H1 (cell line): ENCODE data around the gene OXER1. TPM values are rescaled to one million over a fixed set of nuclear protein-coding genes. Genes with fewer than 3 reads are reported as not detected.

ENCODE experiments used
- CTCF ChIA-PET: fragments of 300-600 bp; sonication (Branson Sonifier 250); formaldehyde crosslinking; loops from one replicate; lab custom pipeline; 2021; ENCODE audit not compliant: partially characterized antibody; lab: Charles Lee
- POLR2A ChIA-PET: fragments of 300-600 bp; sonication (Branson Sonifier 250); formaldehyde crosslinking; loops from one replicate; lab custom pipeline; 2021; ENCODE audit warnings: inconsistent platforms; ENCODE audit not compliant: partially characterized antibody; lab: Charles Lee
- DNase-seq, 2 experiments: peaks; one replicate each; pipeline versions ENCODE4 v3.0.0 to v3.0.0-alpha.2; 2010 to 2022; ENCODE audit warnings: low spot score in 2 of 2, low read depth in 1 of 2, mixed read lengths in 1 of 2
- FAIRE-seq: peaks from 2 replicates; lab custom pipeline; 2011; peaks lifted over from hg19 to GRCh38; lab: Jason Lieb, UNC
- H2AFZ ChIP-seq: 2 replicates; pipeline ENCODE4 v1.8.1; 2012; ENCODE audit warnings: low read length, inconsistent platforms
- H2AK5ac ChIP-seq: 2 replicates; pipeline ENCODE4 v1.6.1; 2013; ENCODE audit warnings: low read depth, low read length
- H2BK120ac ChIP-seq: replicated peaks from 2 replicates; pipeline ENCODE3; 2013; ENCODE audit warnings: low read depth, low read length, inconsistent platforms
- H2BK12ac ChIP-seq: 2 replicates; pipeline ENCODE4 v1.6.1; 2013; ENCODE audit warnings: low read depth, low read length
- H2BK15ac ChIP-seq: 2 replicates; pipeline ENCODE4 v1.6.1; 2013; ENCODE audit warnings: low read length
- H2BK20ac ChIP-seq: 2 replicates; pipeline ENCODE4 v1.6.1; 2013; ENCODE audit warnings: low read length
- H2BK5ac ChIP-seq: 2 replicates; pipeline ENCODE4 v1.6.1; 2013; ENCODE audit warnings: low read depth, low read length
- H3K14ac ChIP-seq: 2 replicates; pipeline ENCODE4 v1.6.1; 2013; ENCODE audit warnings: inconsistent platforms; ENCODE audit not compliant: insufficient read length
- H3K18ac ChIP-seq: 2 replicates; pipeline ENCODE4 v1.6.1; 2013; ENCODE audit warnings: low read length; ENCODE audit errors: extremely low read depth
- H3K23ac ChIP-seq: 2 replicates; pipeline ENCODE4 v1.6.1; 2013; ENCODE audit warnings: inconsistent platforms; ENCODE audit not compliant: insufficient read length
- H3K23me2 ChIP-seq: 2 replicates; pipeline ENCODE4 v1.6.1; 2013; ENCODE audit warnings: low read depth, low read length
- H3K27ac ChIP-seq: 2 replicates; pipeline ENCODE4 v1.6.1; 2011; ENCODE audit warnings: low read depth, low read length, inconsistent platforms
- H3K27me3 ChIP-seq, 4 experiments: replicated peaks in 1 of 4; 1 replicate in 1 of 4; 2 replicates in 3 of 4; pipeline versions ENCODE4 v1.6.1 to v1.8.1; 2011 to 2013; ENCODE audit warnings: low read length in 3 of 4, mild to moderate bottlenecking in 3 of 4, inconsistent platforms in 2 of 4, mixed read lengths in 2 of 4, moderate library complexity in 1 of 4; ENCODE audit not compliant: control insufficient read depth in 3 of 4, insufficient read depth in 3 of 4; ENCODE audit errors: extremely low read depth in 1 of 4
- H3K36me3 ChIP-seq, 4 experiments: 2 replicates each; pipeline versions ENCODE4 v1.6.1 to v1.8.1; 2011 to 2013; ENCODE audit warnings: mild to moderate bottlenecking in 4 of 4, low read length in 3 of 4, moderate library complexity in 2 of 4, control low read depth in 1 of 4, inconsistent platforms in 1 of 4; ENCODE audit not compliant: insufficient read depth in 4 of 4, control insufficient read depth in 2 of 4
- H3K4ac ChIP-seq: replicated peaks from 2 replicates; pipeline ENCODE3; 2013; ENCODE audit warnings: low read length, low read depth, mixed read lengths, inconsistent platforms; ENCODE audit not compliant: insufficient read length
- H3K4me1 ChIP-seq, 4 experiments: replicated peaks in 1 of 4; 1 replicate in 1 of 4; 2 replicates in 3 of 4; pipeline versions ENCODE4 v1.6.1 to v1.8.1; 2011 to 2013; ENCODE audit warnings: low read length in 3 of 4, inconsistent platforms in 2 of 4, mixed read lengths in 1 of 4; ENCODE audit not compliant: insufficient read depth in 4 of 4, control insufficient read depth in 3 of 4
- H3K4me2 ChIP-seq, 2 experiments: 2 replicates each; pipeline versions ENCODE4 v1.6.1 to v1.8.1; 2011 to 2013; ENCODE audit warnings: low read depth in 2 of 2, low read length in 2 of 2, control low read depth in 1 of 2, inconsistent platforms in 1 of 2, mild to moderate bottlenecking in 1 of 2; ENCODE audit not compliant: insufficient read depth in 1 of 2
- H3K4me3 ChIP-seq, 4 experiments: fragments of 200-600, 300-600 bp in 1 of 4; sonication (generic), shearing (Covaris generic), sonication (Bioruptor Twin) in 1 of 4; 2 replicates each; pipeline versions ENCODE4 v1.5.1 to v1.8.1; 2011 to 2016; ENCODE audit warnings: low read length in 4 of 4, low read depth in 3 of 4, control low read depth in 2 of 4, inconsistent platforms in 2 of 4, mild to moderate bottlenecking in 2 of 4, mixed read lengths in 1 of 4, moderate library complexity in 1 of 4; ENCODE audit not compliant: insufficient read depth in 2 of 4; ENCODE audit errors: extremely low read depth in 1 of 4
- H3K56ac ChIP-seq: replicated peaks from 2 replicates; pipeline ENCODE3; 2013; ENCODE audit warnings: low read depth, mild to moderate bottlenecking, mixed read lengths, low read length, inconsistent platforms; ENCODE audit not compliant: insufficient read length
- H3K79me1 ChIP-seq: 2 replicates; pipeline ENCODE4 v1.6.1; 2013; ENCODE audit warnings: low read depth, low read length, control low read depth
- H3K79me2 ChIP-seq, 2 experiments: 2 replicates each; pipeline versions ENCODE4 v1.6.1 to v1.8.1; 2012 to 2013; ENCODE audit warnings: low read length in 2 of 2, mild to moderate bottlenecking in 2 of 2, inconsistent platforms in 1 of 2; ENCODE audit not compliant: insufficient read depth in 2 of 2, control insufficient read depth in 1 of 2
- H3K9ac ChIP-seq, 4 experiments: replicated peaks in 1 of 4; 1 replicate in 1 of 4; 2 replicates in 3 of 4; pipeline versions ENCODE4 v1.6.1 to v1.8.1; 2011 to 2013; ENCODE audit warnings: low read depth in 3 of 4, low read length in 3 of 4, control low read depth in 2 of 4, mild to moderate bottlenecking in 2 of 4, moderate library complexity in 2 of 4, inconsistent platforms in 1 of 4; ENCODE audit errors: extremely low read depth in 1 of 4
- H3K9me3 ChIP-seq, 2 experiments: 2 replicates each; pipeline versions ENCODE4 v1.6.1 to v1.8.1; 2012 to 2013; ENCODE audit warnings: mild to moderate bottlenecking in 2 of 2, moderate library complexity in 2 of 2, control low read depth in 1 of 2, inconsistent platforms in 1 of 2, low read depth in 1 of 2, low read length in 1 of 2, mixed read lengths in 1 of 2; ENCODE audit not compliant: insufficient read depth in 2 of 2
- H4K20me1 ChIP-seq, 2 experiments: replicated peaks in 1 of 2; 2 replicates each; pipeline versions ENCODE3 to v1.8.1; 2011 to 2013; ENCODE audit warnings: inconsistent platforms in 2 of 2, low read length in 2 of 2, mild to moderate bottlenecking in 1 of 2; ENCODE audit not compliant: insufficient read depth in 2 of 2, control insufficient read depth in 1 of 2
- H4K5ac ChIP-seq: 2 replicates; pipeline ENCODE4 v1.6.1; 2013; ENCODE audit warnings: low read length, low read depth, mixed read lengths, inconsistent platforms; ENCODE audit not compliant: insufficient read length
- H4K8ac ChIP-seq: 2 replicates; pipeline ENCODE4 v1.8.0; 2013; ENCODE audit warnings: mild to moderate bottlenecking, moderate library complexity, low read length, inconsistent platforms; ENCODE audit not compliant: insufficient read depth; ENCODE audit errors: extremely low read depth
- H4K91ac ChIP-seq: replicated peaks from 2 replicates; pipeline ENCODE3; 2013; ENCODE audit warnings: low read length, mixed read lengths, inconsistent platforms; ENCODE audit not compliant: insufficient read length
- HDAC2 ChIP-seq, 2 experiments: fragments of 300-600 bp in 1 of 2; sonication (generic) in 1 of 2; IDR thresholded peaks; 2 replicates each; pipeline ENCODE4 v1.6.1; 2011 to 2012; ENCODE audit warnings: low read depth in 2 of 2, low read length in 2 of 2, mild to moderate bottlenecking in 2 of 2, moderate library complexity in 2 of 2, borderline replicate concordance in 1 of 2, inconsistent platforms in 1 of 2
- SP2 ChIP-seq: IDR thresholded peaks from 2 replicates; pipeline ENCODE4 v1.6.1; 2012; ENCODE audit warnings: mild to moderate bottlenecking, low read length, inconsistent platforms
- SP4 ChIP-seq: IDR thresholded peaks from 2 replicates; pipeline ENCODE4 v1.6.1; 2012; ENCODE audit warnings: low read length, inconsistent platforms
- WGBS, 2 experiments: shearing (Covaris generic) in 1 of 2; methylation state at CpG; one replicate each; pipeline versions ENCODE4 v1.1.6 to v1.1.7; 2013 to 2015; ENCODE audit warnings: low lambda C conversion rate in 2 of 2, mixed read lengths in 2 of 2, inconsistent platforms in 1 of 2, low coverage in 1 of 2, missing lambda C conversion rate in 1 of 2; ENCODE audit not compliant: insufficient replicate concordance in 2 of 2, insufficient coverage in 1 of 2, insufficient read length in 1 of 2; ENCODE audit errors: extremely low coverage in 1 of 2, missing lambda C conversion rate in 1 of 2; 5-methylcytosine and 5-hydroxymethylcytosine counted together
- polyA plus RNA-seq, 7 experiments: library from polyadenylated mRNA; depleted of rRNA in 3 of 7; stranded (reverse) in 5 of 7; unstranded in 2 of 7; fragments of >200 nt in 5 of 7; fragments of 200-250 nt in 2 of 7; gene quantifications; 1 replicate in 5 of 7; 2 replicates in 1 of 7; 4 replicates in 1 of 7; pipeline versions ENCODE4 v1.2.1 to v1.2.3, GENCODE V29; 2011 to 2013; ENCODE audit warnings: missing spikeins in 2 of 7, mixed read lengths in 2 of 7
- total RNA-seq: library from RNA; stranded (reverse); fragmentation: NEBNext Ultra II Directional; extraction: Animal tissue kit (Norgen Biotek cat#: 25700); gene quantifications from 2 replicates; pipeline ENCODE4 v1.2.1, GENCODE V29; 2021

OXER1 gene
- total and polyA plus RNA-seq, 2 of the 8 experiments (the other 6 are each of a cell fraction or from before 2014, with no cell fraction given), result 1.2 to 2.9 TPM

DNA sequence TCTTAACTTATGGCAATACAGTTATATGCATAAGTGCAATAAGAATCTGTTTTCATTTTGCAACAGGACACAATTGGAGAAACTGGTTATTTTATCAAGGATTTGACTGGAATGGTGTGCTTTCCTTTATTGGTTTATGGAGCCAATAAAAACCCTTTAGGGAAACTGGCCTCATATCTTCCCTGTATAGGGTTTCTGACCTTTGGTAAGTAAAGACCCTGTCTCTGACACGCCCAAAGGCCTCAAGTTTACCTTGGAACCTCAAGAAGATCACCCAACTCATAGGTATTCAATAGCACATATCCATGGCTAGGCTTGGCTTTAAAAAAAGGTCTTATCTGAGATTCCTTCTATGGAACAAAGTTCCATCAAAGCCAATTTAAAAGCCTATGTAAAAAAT lies 17.2 kb upstream of the OXER1 start:
- DNase-seq, result no peak
- Histone ChIP-seq H4K8ac (no peak overlapping the region), H3K4me2 (no peak overlapping the region), H2BK5ac (no peak overlapping the region), H3K27me3 (no peaks in the 10 kb centered on the region), H3K4me1 (no peaks in the 10 kb centered on the region; a peak in 1 of 7 replicates), H3K18ac (no peak overlapping the region), H3K4me3 (no peak overlapping the region), H3K23me2 (no peaks in the 10 kb centered on the region), H3K14ac (no peak overlapping the region), H3K4ac (no peak overlapping the region), H3K27ac (no peak overlapping the region), H2AK5ac (no peak overlapping the region), H3K56ac (no peak overlapping the region), H4K91ac (no peak overlapping the region), H2BK15ac (no peak overlapping the region), H4K20me1 (no peaks in the 10 kb centered on the region), H3K9ac (no peak overlapping the region), H2BK12ac (no peak overlapping the region), H3K36me3 (peaks cover 0 to 3% (median 1%) of the 10 kb centered on the region in 4 experiments; a peak in 2 of 8 replicates), H3K79me1 (no peaks in the 10 kb centered on the region), H2AFZ (no peak overlapping the region), H3K9me3 (peaks cover 14 to 21% of the 10 kb centered on the region in 2 experiments), H2BK20ac (no peak overlapping the region), H2BK120ac (no peak overlapping the region), H4K5ac (no peak overlapping the region), H3K79me2 (no peaks in the 10 kb centered on the region), H3K23ac (no peak overlapping the region)
- no peak for FAIRE-seq
- CTCF ChIA-PET, result interaction anchor here (0.7 kb wide), 2 partner anchors 12 to 36 kb away, joined by 3 read pairs; partner anchors contain the start of gene HAAO
- TF ChIP-seq SP4, result no peak
- no peak for TF ChIP-seq SP2
- TF ChIP-seq HDAC2 (IDR thresholded peaks at IDR 0.05; ENCODE audit: borderline replicate concordance in 1 of 2, low read depth in 2 of 2, low read length in 2 of 2), result no peak
- WGBS, 2 experiments, result 89% methylated on average over 1 of the region's 1 CpG; no CpG with 5 or more reads in 1 of the 2 experiments
- POLR2A ChIA-PET, result interaction anchor here (1.2 kb wide), 1 partner anchor 29 kb away, joined by 4 read pairs; no protein-coding TSS in a partner anchor
